ENCODE data around the gene GTPBP6.
"Not testable (repeated sequence)": the region's sequence is repeated elsewhere in the genome, so short reads cannot be mapped to it uniquely, and the experiment has no call there.

GRCh38 chrX:324664-325063, 6.1 kb upstream of the GTPBP6 start:
- peak; percentile 10; the same call in 1 of the 2 replicates for TF ChIP-seq CTCF (IDR thresholded peaks at IDR 0.05; ENCODE audit: low read length)
- TF ChIP-seq EZH2 (IDR thresholded peaks at IDR 0.05; ENCODE audit: borderline replicate concordance, low read length): not testable (repeated sequence)

All from OCI-LY1 (cell line).